ENCODE data around the gene BTBD2. TPM values are rescaled to one million over a fixed set of nuclear protein-coding genes. Genes with fewer than 3 reads are reported as not detected.
A peak's percentile ranks its signal among the peaks of the same experiment; 100 is the strongest.

BTBD2 gene
- total RNA-seq, 2 donors from 2014 or later, result 44.6 to 52.1 TPM

DNA sequence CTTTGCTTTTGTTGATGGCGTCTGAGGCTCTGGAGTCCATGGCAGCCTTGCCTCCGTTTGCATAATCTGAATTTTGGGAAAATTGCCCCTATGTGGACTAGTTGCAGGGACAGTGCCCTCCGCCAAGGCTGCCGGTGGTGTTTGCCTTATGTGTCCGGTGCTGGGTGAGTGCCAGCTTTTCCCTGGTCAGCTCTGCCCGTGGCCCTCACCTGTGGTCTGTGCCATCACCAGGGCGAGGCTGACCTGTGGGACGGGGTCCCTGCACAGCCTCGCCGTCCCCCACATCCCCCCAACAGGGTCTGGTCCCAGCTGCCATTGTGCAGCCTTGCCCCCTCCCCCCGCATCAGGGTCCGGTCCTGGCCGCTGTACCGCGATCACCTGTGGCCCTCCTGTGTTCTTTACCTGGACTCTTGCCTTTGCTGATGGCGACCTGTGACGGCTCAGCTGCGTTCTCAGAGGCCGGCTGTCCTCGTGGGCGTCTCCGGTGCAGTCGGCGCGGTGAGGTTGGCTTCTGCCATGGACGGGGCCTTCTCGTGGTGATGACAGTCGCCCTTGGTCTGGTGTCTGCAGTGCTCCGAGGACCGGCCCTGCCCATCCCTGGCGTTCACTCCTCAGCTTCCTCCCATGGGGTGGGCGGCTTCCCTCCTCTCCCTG lies 61.9 kb downstream of the BTBD2 start:
- intact Hi-C loops (cut with DNase I), result loop anchor here in 1 of 2 donors (2.0 kb wide), 1 partner anchor 41 kb away; no protein-coding TSS in a partner anchor
- DNase-seq (ENCODE audit: low spot score), result no peak

DNA sequence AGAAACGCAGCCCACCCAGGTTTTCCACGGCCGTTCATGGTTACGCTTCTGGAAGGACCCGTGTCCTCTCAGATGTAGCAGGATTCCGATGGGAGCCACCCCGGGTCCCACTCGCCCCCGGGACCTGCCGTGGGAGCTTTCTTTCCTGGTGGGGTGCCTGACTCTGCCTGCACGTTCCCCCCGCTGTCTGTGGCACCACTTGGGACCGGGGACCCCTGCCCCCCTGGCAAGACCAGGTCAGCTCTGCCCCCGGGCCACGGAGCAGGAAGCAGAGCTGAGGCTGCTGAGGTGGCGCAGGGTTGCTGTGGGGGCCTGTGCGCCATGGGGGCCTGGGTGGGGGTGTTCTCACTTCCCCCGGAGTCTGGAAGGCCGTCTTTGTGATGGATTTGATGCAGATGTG lies 62.5 kb downstream of the BTBD2 start:
- no peak for DNase-seq (ENCODE audit: low spot score)
- intact Hi-C loops (cut with DNase I), result loop anchor here in 1 of 2 donors (2.0 kb wide), 1 partner anchor 42 kb away; no protein-coding TSS in a partner anchor

DNA sequence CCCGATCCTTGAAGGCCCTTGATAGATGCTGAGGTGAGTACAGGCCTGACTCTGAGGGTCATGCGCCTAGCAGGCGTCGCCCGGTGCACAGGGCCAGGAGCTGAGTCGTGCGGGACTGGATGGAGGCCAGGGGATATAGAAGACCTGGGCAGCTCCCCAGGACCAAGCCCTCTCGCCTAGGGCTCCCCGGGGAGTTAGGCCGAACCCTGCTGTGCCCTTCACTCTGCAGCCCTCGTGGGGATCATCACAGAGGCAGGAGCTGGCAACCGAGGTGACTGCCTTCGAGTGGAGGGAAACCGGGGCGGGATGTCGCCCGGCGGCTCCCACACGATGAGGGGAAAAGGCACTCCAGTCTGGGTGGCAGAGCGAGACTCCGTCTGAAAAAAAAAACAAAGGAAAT lies 62.9 kb downstream of the BTBD2 start:
- intact Hi-C loops (cut with DNase I), result loop anchor here in 1 of 2 donors (2.0 kb wide), 1 partner anchor 42 kb away; no protein-coding TSS in a partner anchor
- DNase-seq (ENCODE audit: low spot score), result no peak

DNA sequence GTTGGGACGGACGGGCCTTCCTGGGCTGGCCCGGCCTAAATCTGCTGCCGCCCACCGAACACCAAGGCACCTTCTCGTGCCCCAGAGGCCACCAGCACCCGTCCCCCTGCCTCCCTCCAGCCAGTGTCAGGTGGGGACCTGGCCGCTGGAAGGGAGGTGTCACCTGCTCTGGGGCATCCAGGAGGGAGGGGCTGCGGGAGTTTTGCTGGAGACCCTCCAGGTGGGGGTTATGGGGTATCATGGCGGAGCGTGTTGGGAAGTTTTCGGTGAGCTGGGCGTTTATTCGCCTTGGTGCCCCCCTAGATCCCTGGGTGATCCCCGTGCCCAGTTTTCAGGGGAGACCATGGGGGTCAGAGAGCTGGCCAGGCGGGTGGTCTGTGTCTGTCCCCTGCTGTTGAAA lies 64.9 kb downstream of the BTBD2 start:
- intact Hi-C loops (cut with DNase I), result no loop called here
- DNase-seq (ENCODE audit: low spot score), result no peak

DNA sequence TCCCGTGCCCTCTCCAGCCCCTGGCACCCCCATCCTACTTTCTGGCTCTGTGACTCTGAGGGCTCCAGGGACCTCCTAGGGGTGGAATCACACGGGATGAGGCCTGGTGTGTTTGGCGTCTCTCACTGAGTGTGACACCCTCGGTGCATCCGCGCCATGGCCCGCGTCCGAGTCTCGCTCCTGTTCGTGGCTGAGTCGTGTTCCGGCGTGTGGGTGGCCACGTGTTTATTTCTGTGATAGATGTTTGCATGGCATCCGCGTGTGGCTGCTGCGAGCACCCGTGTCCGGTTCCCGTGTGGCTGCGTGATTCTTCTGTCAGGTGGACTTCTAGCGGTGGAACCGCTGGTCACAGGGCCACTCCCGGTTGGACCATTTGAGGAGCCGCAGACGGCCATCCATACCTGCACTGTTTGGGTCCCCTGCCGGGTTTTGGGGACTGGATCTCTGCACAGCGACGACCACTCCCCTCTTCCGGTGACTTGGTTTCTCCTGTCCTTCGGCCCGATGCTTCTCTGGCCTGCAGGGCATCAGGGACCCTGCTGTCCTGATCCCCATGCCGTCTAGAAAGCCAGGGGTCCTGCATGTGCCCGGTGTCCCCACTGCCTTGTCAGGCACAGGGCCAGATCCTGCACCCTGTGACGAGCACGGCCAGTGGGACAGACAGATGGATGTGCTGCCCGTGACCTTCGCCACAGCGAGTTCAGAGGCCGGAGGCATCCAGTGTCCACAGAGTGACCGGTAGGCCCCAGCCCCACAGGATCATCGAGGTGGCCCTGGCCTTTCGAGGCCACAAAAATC lies 66.0 kb downstream of the BTBD2 start:
- no peak for DNase-seq (ENCODE audit: low spot score)
- intact Hi-C loops (cut with DNase I), result no loop called here

DNA sequence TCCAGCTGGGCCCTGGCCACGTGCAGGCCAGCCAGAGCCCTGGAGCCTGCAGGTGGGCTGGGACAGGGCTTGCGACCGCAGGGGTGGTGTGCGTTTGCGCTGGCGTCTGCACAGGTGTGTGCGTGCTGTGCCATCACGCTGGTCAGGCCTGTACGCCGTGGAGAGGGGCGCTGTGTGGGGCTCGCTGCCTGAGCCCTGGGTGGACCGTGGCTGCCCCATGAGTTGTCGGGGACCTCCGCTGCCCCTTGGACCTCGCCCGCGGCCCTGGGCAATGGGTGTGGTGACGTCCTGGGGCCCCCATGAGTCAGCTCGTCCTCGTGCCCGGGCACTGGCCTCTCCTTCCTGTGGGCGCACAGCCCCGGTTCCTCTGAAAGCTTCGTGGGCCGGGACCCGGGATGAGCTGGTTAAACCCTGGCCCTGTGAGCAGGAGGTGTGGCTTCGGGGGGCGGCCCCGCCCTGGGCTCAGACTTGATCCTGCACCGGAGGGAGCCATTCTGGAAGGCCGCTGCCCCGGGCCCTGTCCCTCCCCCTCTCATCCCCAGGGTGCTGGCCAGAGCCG lies 67.8 kb downstream of the BTBD2 start:
- intact Hi-C loops (cut with DNase I), result no loop called here
- peak; percentile 78 for DNase-seq (ENCODE audit: low spot score)

DNA sequence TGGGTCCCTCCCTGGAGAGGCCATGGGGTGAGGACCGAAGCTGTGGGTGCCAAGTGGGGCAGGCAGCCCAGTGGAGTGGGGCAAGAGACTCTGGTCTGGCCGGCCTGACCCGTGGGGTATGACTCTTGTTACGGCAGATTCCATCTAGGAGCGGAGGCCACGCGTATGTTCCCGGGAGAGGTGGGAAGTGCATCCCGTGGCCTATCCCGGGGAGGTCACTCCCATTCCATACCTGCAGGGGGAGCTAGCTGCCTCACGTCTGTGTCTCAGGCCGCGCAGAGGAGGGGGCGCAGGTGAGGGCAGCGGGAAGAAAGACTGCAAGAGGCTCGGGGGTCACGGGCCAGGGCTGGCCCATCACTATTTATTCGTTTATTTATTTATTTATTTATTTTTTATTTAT lies 69.6 kb downstream of the BTBD2 start:
- intact Hi-C loops (cut with DNase I), result no loop called here
- DNase-seq (ENCODE audit: low spot score), result peak; percentile 80

DNA sequence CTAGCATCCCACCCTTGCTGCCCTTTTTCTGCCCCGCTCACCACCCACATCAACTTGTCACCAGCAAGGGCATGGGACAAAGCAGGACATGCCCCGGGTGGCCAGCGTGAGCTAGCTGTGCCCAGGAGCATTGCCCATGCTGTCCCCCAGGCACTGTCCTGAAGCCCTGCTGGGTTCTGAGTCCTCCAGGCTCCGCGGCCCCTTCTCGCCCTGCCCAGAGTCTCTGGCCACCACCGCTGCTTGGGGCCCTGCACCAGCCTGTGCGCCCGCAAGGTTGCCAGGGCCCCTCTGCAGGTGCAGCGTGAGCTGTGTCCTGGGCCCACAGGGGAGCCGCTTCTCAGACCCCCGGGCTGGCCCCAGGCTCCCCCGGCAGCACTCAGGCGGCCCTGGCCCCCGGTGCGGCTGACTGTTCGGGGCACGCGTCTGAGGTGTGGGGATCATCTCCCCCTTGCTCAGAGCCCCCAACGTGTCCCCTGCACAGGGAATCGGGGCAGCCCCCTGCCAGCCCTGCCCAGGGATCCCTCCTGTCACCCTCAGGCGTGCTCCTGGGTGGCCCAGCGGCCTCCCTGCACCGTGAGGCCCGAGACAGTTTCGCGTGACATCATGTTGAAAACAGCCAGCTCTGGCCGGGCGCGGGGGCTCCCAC lies 70.5 kb downstream of the BTBD2 start:
- intact Hi-C loops (cut with DNase I), result no loop called here
- DNase-seq (ENCODE audit: low spot score), result peak; percentile 80

DNA sequence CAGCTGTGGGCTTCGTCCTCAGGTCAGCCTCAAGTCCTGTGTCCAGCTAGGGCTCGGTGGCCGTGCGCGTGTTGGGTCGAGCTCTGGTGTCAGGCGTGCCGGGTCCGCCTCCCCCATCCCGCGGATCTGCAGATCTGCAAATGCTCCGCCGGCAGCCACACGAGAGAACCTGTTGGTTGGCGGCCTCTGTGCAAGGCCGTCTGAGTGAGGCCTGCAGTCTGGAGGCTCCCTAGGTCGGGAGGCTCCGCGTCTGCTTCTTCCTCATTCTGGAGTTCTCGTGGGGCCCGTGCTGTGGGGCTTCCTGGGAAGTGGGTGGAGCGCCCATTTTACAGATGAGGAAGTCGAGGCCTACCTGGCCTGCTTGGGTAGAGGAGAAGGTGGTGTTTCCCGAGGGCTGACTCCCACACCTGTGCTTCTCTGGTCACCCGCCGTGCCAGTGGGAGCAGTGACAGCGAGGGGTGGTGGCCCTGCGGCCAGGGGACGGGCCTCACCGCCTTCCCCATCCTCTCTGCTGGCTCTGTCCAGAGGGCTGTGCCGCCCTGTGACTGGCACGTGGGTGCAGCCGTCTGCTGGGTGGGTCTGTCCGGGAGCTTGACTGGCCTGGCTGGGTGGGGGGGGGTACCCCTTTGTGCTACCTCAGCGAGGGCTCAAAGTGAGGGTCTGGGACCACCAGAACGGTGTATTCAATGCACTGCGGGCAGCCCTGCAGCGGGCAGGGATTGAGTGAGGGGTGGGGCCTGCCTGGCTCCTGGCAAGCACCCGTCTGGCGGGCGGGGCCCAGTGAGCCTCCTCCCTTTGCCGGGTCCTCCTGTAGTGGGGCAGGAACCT lies 71.2 kb downstream of the BTBD2 start:
- intact Hi-C loops (cut with DNase I), result no loop called here
- peak; percentile 82 for DNase-seq (ENCODE audit: low spot score)

DNA sequence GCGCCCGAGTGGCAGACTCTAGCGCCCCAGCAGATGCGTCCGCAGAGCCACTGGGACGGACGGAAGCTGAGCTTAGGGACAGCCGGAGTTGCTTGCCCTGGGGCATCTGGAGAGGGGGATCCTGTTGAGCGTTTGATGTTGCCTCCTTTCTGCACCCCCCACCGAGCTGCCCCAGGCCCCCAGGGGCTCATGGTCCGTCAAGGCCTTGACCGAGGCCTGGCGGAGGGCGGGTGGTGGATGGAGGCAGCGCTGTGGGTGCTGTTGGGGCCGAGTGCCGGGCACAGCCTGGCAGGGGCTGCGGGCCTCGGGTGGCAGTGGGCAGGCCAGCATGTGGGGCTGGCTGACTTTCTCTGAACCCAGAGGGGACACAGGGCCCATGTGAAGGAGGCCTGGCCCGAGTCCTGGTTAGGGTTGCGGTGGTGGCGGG lies 71.8 kb downstream of the BTBD2 start:
- DNase-seq (ENCODE audit: low spot score), result peak; percentile 72
- intact Hi-C loops (cut with DNase I), result no loop called here

DNA sequence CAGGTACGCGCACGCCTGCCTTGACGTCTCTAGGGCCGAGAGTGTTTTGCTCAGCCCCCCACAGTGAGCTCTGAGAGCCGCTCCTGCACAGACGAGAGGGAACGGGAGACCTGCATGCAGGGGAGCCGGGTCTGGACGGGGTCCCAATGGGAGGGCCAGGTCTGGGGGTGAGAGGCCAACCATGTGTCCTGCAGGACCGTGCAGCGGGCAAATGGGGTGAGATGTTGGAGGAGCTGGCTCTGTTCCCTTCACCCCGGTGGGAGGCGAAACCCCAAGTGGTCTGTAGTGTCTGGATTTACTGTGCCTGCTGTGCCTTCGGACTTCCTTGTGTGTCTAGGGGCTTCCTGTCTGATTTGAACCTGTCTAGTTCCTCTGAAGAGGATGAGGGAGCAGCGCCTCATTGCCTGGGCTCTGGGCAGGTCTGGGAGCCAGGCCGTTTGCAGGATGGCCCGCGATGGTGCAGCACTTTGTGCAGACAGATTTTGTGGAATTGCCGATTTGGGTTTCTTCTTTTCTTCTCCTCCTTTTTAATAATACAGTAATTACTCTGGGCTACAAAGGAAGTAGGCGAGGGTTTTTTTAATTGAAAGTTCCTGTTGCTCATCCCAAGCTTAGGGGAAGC lies 72.5 kb downstream of the BTBD2 start:
- DNase-seq (ENCODE audit: low spot score), result peak; percentile 80
- intact Hi-C loops (cut with DNase I), result no loop called here

DNA sequence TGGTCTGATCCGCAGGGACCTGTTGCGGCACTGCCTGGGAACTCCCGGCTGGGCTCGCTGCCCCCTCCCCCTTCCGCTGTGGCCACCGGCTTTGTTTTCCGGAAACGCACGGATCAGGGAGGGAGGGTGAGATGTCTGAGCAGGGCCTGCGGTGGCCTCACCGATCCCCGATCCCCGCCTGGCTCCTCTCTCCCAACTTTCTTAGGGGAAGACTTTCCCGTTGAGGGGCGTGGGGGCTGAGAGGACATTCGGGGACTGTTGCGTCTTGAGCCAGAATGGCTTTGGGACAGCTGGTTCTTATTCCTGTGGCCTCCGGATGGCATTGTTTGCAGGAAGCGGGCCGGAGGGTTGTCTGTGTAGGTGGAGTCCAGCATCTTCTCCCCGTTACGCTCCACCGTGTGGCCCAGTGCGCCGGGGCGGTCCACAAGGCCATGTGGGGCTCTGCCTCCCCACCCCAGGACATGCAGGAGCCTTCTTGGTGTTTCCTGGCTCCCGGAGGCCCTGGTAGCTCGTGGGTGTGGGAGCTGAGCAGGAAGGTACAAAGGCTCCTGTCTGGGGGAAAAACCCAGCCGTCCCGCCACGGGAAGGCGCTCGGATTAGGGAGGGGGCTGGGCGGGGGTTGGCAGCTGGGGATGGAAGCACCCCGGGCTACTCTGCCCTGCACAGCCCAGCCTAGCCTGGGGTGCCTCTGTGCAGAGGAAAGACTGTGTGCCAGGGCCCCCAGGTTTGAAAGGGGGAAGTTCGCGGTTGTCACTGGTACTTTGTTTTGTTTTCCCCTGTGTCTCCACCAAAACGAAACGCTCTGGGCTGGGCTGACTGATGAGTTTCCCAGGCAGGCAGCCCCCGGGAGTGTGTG lies 73.2 kb downstream of the BTBD2 start:
- intact Hi-C loops (cut with DNase I), result no loop called here

DNA sequence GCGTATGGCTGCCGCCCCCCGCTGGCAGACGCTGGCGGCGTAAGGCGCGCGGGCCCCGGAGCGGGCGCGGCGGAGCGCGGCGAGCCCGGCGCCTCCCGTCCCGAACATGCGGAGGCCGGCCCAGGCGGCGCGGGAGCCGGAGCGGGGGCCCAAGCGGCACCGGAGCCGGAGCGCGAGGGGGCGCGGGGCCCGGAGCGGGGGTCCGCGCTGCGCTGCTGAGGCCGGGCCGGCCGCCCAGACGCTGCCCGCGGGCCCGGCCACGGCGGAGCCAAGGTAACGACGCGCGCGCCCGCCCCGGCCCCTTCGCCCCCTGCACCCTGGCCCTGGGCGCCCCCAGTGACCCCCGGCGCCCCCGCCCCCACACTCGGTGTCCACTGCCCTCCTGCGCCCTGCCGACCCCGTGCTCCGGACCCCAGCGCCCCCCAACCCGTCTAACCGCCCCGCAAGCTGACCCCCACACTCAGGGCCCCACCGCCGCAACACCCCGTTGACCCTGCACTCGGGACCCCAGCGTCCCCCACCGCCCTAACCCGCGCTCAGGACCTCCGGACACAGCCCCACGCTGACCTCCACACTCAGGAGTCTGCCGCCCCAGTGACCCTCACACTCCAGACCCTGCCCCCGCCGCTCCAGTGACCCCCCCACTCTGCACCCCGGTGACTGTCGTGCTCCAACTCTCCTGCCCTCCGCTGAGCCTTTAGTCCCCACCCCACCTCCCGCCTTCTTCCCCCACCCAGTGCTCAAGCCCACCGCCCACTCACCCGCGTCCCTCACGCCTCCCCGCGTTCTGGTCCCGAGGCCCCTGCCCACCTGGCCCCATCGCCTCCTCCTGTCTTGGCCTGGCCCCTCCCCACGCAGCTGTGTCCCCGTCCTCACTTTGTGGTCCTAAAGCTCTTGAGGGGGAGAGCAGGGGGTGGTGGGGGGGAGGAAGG lies 74.1 kb downstream of the BTBD2 start, which contains the start of gene CSNK1G2:
CSNK1G2 (plus strand) TSS at position 27 of the 932 bp plus-strand sequence. CDS start 28,601 bp downstream, outside the sequence.
- no peak for DNase-seq (ENCODE audit: low spot score)
- intact Hi-C loops (cut with DNase I), result no loop called here

More for the DNA sequence above, 73.2 kb downstream of the BTBD2 start:
- peak; percentile 91 for DNase-seq (ENCODE audit: low spot score)

DNA sequence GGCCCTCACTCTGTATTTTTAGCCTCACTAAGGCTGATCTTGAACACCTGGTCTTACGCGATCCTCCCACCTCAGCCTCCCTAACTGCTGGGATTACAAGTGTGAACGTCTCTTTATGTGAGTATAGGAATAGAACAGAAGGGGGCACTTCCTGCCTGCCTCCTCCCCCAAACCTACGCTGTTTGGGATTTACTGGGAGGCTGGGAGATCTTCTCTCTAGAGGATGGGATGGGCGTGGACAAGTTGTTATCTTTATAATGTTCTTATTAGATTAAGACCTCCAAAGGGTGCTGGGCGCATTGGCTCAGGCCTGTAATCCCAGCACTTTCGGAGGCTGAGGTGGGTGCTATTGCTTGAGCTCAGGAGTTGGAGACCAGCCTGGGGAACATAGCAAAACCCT lies 77.4 kb downstream of the BTBD2 start:
- intact Hi-C loops (cut with DNase I), result no loop called here
- no peak for DNase-seq (ENCODE audit: low spot score)

DNA sequence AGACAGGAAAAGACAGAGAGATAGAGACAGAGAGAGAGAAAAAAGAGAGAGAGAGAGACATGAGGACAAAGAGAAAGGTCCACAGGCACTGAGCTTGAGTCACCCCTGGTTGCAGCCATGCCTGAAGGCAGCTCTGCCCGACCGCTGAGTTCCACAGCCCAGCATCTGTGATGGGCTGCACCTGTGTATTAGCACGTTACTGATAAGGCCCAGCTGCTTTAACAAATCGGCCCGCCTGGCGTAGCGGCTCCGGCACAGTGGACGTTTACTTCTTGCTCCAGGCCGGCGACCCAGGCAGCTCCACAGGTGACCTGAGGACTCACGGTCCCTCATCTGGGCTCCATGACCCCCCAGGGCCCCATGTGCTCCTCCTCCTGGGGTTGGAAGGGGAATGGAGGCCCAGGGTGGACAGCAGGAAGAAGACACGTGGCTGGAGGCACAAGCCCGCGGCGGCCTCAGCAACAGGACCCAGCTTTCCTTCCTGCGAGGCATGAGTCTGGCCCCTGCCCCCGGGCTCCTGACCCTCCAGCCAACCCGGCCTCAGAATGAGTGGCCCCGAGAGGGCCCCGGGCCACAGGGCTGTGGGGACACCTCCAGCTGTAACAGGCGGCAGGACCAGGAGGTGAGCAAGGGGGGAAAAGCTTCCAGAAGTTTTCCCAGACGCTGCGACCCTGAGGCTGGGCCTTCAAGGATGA lies 78.5 kb downstream of the BTBD2 start:
- intact Hi-C loops (cut with DNase I), result no loop called here
- DNase-seq (ENCODE audit: low spot score), result no peak

DNA sequence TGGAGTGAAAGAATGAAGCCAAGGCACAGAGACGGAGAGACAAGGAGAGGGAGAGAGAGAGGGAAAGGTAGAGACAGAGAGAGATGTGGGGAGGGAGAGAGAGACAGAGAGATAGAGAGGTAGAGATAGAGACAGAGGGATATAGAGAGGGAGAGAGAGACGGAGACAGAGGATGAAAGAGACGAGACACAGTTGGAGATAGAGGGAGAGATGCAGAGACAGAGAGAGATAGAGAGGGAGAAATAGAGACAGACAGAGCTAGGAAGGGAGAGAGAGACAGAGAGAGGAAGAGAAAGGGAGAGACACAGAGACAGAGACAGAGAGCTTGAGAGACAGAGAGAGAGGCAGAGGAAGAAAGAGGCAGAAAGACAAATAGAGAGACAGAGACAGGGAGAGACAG lies 79.1 kb downstream of the BTBD2 start:
- intact Hi-C loops (cut with DNase I), result no loop called here
- DNase-seq (ENCODE audit: low spot score), result no peak
